ENCODE results near the gene POLR2H. TPM values are rescaled to one million over a fixed set of nuclear protein-coding genes. Genes with fewer than 3 reads are reported as not detected.

POLR2H gene
- total and polyA plus RNA-seq, 9 donors: 47.3 to 86.9 (median 60.6) TPM

DNA sequence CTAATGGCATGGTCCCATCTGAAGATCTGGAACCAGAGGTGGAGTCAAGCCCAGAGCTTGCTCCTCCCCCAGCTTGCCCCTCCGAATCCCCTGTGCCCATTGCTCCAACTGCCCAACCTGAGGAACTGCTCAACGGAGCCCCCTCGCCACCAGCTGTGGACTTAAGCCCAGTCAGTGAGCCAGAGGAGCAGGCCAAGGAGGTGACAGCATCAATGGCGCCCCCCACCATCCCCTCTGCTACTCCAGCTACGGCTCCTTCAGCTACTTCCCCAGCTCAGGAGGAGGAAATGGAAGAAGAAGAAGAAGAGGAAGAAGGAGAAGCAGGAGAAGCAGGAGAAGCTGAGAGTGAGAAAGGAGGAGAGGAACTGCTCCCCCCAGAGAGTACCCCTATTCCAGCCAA is 39.8 kb upstream of the POLR2H start:
- Histone ChIP-seq H3K36me3 (peaks cover 3% of the 10 kb centered on the region), H3K9me3 (no peaks in the 10 kb centered on the region), H3K27me3 (no peaks in the 10 kb centered on the region), H3K27ac (no peak overlapping the region), H3K4me1 (ENCODE audit: insufficient read depth) (peaks cover 13% of the 10 kb centered on the region), H3K4me3 (no peak overlapping the region)
- intact Hi-C loops (cut with DNase I): loop anchor here in 1 of 4 donors (10.0 kb wide), 1 partner anchor 137 kb away; the partner anchor contains the start of gene ABCF3
- TF ChIP-seq, protein P1, sequence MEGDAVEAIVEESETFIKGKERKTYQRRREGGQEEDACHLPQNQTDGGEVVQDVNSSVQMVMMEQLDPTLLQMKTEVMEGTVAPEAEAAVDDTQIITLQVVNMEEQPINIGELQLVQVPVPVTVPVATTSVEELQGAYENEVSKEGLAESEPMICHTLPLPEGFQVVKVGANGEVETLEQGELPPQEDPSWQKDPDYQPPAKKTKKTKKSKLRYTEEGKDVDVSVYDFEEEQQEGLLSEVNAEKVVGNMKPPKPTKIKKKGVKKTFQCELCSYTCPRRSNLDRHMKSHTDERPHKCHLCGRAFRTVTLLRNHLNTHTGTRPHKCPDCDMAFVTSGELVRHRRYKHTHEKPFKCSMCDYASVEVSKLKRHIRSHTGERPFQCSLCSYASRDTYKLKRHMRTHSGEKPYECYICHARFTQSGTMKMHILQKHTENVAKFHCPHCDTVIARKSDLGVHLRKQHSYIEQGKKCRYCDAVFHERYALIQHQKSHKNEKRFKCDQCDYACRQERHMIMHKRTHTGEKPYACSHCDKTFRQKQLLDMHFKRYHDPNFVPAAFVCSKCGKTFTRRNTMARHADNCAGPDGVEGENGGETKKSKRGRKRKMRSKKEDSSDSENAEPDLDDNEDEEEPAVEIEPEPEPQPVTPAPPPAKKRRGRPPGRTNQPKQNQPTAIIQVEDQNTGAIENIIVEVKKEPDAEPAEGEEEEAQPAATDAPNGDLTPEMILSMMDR (IDR thresholded peaks at IDR 0.05): no peak
- TF ChIP-seq POLR2A (IDR thresholded peaks at IDR 0.05): no peak
- no peak for TF ChIP-seq EP300 (IDR thresholded peaks at IDR 0.05)
- WGBS, 3 donors: 66 to 87% (median 77%) methylated on average over 5 of the region's 5 CpGs
- no peak for DNase-seq

DNA sequence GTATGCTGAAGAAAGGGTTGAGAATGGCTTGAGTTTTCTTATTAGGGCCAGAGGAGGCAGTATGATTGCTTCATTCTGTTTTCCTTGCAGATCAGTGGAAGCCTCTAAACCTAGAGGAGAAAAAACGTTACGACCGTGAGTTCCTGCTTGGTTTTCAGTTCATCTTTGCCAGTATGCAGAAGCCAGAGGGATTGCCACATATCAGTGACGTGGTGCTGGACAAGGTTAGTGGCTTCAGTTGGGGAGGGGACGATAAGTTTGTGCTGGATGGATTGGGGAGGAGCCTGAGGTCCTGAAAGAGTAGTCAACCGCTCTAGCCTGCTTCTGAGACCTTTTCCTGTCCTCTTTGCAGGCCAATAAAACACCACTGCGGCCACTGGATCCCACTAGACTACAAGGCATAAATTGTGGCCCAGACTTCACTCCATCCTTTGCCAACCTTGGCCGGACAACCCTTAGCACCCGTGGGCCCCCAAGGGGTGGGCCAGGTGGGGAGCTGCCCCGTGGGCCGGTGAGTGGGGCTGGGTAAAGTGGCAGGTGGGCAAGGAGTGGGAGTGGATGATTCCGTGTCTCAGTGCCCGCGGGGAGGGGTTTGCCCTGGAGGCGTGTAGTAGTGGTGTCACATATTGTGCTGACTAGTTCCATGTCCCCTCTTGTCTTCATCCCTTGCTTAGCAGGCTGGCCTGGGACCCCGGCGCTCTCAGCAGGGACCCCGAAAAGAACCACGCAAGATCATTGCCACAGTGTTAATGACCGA is 38.6 kb upstream of the POLR2H start:
- TF ChIP-seq EP300 (IDR thresholded peaks at IDR 0.05): no peak
- TF ChIP-seq POLR2A (IDR thresholded peaks at IDR 0.05): no peak
- TF ChIP-seq, protein P1 (IDR thresholded peaks at IDR 0.05): no peak
- H3K27me3 ChIP-seq: no peaks in the 10 kb centered on the region
- peaks cover 3% of the 10 kb centered on the region for H3K36me3 ChIP-seq
- no peak overlapping the region for H3K4me3 ChIP-seq
- intact Hi-C loops (cut with DNase I): loop anchor here in 1 of 4 donors (10.0 kb wide), 1 partner anchor 138 kb away; the partner anchor contains the start of gene ABCF3
- H3K27ac ChIP-seq: no peak overlapping the region
- no peaks in the 10 kb centered on the region for H3K9me3 ChIP-seq
- no peak for DNase-seq
- peaks cover 13% of the 10 kb centered on the region for H3K4me1 ChIP-seq (ENCODE audit: insufficient read depth)
- 76 to 84% (median 77%) methylated on average over 20 of the region's 20 CpGs for WGBS, 3 donors

DNA sequence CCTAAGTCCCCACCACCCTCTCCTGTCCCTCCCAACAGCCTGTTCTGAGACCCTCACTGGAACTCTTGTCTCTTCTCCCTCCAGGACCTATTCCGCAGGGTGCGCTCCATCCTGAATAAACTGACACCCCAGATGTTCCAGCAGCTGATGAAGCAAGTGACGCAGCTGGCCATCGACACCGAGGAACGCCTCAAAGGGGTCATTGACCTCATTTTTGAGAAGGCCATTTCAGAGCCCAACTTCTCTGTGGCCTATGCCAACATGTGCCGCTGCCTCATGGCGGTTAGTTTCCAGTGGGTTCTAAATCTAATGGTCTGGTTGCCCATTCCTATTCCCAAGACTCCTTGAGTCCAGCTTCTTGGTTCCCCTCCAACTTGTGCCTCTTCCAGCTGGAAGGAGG is 37.8 kb upstream of the POLR2H start:
- peaks cover 11% of the 10 kb centered on the region for H3K4me1 ChIP-seq (ENCODE audit: insufficient read depth)
- no peak for DNase-seq
- no peak overlapping the region for H3K27ac ChIP-seq
- intact Hi-C loops (cut with DNase I): loop anchor here in 1 of 4 donors (10.0 kb wide), 1 partner anchor 139 kb away; the partner anchor contains the start of gene ABCF3
- WGBS, 3 donors: 69 to 80% (median 71%) methylated on average over 8 of the region's 8 CpGs
- peaks cover 3% of the 10 kb centered on the region for H3K36me3 ChIP-seq
- no peaks in the 10 kb centered on the region for H3K9me3 ChIP-seq
- H3K4me3 ChIP-seq: no peak overlapping the region
- H3K27me3 ChIP-seq: no peaks in the 10 kb centered on the region
- no peak for TF ChIP-seq EP300 (IDR thresholded peaks at IDR 0.05)
- no peak for TF ChIP-seq POLR2A (IDR thresholded peaks at IDR 0.05)
- TF ChIP-seq, protein P1 (IDR thresholded peaks at IDR 0.05): no peak

DNA sequence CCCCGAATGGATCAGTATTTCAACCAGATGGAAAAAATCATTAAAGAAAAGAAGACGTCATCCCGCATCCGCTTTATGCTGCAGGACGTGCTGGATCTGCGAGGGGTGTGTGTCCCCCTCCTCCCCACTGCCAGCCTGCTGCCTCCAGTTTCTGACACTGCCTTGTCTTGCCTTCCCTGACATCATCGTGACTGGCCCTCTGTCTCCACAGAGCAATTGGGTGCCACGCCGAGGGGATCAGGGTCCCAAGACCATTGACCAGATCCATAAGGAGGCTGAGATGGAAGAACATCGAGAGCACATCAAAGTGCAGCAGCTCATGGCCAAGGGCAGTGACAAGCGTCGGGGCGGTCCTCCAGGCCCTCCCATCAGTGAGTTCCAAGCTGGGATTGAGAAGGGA is 36.2 kb upstream of the POLR2H start:
- peaks cover 3% of the 10 kb centered on the region for H3K36me3 ChIP-seq
- H3K27me3 ChIP-seq: no peaks in the 10 kb centered on the region
- intact Hi-C loops (cut with DNase I): loop anchor here in 1 of 4 donors (10.0 kb wide), 1 partner anchor 140 kb away; the partner anchor contains the start of gene ABCF3
- no peak for DNase-seq
- H3K9me3 ChIP-seq: no peaks in the 10 kb centered on the region
- no peak for TF ChIP-seq EP300 (IDR thresholded peaks at IDR 0.05)
- TF ChIP-seq, protein P1 (IDR thresholded peaks at IDR 0.05): no peak
- TF ChIP-seq POLR2A (IDR thresholded peaks at IDR 0.05): no peak
- H3K4me1 ChIP-seq (ENCODE audit: insufficient read depth): peaks cover 2% of the 10 kb centered on the region
- WGBS, 3 donors: 85 to 89% (median 87%) methylated on average over 13 of the region's 13 CpGs
- H3K27ac ChIP-seq: no peak overlapping the region
- H3K4me3 ChIP-seq: no peak overlapping the region

Measured in ovary (tissue), 9 donors.